SIG-M5 (cell line): ENCODE results near the gene ELMO1.

ENCODE experiments used
- DNase-seq: peaks from one replicate; lab custom pipeline; 2025; lab: John Stamatoyannopoulos, UW

Gene ELMO1

DNA sequence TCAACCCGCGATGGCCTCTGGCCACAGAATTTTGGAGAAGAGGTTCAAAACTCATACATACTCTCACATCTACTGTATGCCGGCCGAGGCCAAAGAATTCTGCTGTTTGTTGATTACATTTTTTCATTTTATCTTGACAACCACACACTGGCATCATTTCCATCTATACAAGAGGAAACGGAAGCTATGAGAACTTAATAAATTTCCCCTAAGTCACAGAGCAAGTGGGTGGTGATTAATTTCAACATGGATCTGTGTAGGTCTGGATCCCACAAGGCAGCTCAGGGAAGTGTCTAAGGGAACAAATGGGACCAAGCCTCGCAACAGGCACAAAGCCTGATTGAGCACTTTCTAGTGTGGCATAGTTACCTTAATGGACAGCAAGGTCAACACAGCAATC lies 18.0 kb downstream of the ELMO1 start:
- no peak for DNase-seq

DNA sequence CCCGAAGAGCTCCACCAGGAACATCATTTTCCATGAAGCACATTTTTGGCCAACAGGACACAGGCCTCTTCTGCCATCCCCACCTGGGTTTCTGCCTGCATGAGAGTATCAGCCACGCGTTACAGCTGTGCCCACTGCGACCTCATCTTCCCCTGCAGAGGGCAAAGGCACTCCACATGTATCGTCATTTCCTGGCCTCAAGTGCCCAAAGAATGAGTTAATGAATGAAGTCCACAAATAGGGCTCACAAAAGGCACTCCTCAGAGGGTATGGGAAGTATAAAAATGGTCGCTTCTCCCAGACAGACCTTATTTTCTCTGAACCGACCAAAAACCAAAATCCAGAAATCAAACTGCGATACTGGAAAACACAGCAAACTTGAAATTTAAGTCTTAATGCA lies 18.5 kb downstream of the ELMO1 start:
- no peak for DNase-seq

DNA sequence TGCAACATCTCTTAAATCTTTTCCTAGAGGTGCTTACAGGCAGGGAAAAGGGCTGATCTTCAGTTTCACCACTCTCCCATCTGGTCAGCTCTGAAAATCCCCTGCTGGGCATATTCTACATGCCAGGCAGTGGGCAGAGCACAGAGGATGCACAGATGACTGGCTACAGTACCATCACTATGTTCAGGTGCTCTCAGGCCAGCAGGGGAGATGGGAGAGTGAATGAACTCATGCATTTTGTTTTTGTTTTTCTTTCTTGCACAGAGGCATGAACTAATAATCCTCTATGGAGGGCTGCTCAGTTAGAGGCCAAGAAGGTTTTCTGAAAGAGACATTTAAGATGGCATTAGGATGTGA lies 19.3 kb downstream of the ELMO1 start:
- no peak for DNase-seq

DNA sequence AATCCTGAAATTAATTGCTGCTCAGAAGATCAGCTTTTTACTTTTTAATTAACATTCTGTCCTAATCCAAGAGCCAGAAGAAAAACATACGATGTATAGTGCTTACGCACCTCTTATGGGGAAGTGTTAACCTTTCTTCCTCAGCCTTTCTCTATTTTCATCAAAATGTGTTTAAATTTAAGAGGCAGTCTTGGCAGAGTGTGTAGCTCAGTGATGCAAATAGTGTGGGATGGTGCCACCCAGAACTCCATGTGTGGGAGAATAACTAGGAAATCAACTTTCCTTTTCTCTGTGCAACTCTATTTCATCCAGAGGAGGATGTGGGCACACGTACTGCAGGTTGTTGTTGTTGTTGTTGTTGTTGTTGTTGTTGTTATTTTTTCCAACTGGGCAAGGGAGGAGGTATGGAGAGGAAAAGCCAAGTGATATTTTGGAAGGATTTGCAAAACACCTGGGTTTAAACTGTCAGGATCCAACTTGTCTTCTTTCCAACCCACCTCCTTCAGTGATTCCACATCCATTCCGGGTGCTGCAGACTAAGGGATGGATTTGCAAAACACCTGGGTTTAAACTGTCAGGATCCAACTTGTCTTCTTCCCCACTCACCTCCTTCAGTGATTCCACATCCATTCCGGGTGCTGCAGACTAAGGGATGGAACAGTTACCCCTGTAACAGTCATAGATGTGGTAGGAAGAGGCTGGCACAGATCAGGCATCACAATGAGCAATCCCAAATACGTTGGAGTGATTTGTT lies 19.8 kb downstream of the ELMO1 start:
- DNase-seq = no peak

DNA sequence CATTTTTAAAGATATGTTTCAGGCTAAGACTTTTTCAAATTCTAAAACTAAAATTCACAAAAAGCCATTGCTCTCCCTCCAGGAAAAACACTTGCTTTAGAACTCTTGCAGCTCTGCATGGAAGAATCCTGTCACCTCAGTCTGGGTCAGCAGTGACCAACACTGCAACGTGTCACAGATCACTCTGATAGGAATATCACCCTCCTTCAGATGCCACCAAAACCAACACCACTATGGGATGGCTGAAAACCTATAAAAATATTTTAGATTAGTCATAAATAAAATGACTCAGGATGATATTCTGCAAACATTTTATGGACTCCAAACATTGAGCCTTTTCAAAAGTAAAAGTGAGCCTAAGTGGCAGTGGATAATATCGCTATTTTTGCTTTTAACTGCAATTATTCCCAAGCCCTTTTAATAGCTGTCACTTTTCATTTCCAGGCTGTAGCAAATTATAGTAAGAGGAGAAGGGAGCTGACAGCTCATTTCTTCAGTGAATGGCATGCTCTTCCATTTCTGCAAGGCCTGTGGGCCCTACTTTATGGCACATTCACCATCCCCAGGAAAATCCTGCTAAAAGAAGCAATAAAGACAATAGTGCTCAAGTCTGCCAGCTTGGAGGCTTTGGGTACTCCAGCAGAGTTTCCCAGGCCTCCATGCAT lies 21.3 kb downstream of the ELMO1 start:
- DNase-seq = no peak

DNA sequence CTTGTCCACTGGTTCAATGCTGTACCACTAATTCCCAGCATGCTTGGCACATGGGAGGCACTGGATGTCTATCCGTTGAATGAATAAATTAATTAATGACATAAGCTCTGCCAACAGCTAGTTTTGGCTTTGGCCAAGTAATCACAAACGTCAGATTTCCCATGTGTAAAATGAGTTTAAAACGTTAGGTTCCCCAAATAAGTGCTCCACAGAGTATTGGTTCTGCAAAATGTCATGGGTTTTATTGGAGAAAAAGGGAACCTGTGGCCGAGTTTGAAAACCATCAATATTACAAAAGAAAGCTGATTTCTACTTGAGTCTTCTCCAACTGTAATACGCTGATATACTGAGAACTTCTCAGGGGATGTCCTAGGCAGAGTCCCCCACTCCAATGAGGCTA lies 23.2 kb downstream of the ELMO1 start:
- peak; percentile 62 for DNase-seq

DNA sequence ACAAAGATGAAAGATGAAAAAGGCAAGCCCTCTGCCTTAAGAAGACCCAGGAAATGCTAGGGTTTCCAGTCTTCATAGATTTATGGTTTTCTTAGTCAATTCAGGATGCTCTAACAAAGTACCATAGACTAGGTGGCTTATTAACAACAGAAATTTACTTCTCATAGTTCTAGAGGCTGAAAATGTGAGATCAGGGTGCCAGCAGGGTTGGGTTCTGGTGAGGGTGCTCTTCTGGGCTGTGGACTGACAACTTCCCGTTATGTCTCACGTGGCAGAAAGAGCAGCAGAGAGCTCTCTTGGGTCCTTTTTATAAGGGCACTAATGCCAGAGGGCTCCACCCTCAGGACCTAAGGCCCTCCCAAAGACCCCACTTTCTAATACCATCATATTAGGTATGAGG lies 23.7 kb downstream of the ELMO1 start:
- DNase-seq = no peak

DNA sequence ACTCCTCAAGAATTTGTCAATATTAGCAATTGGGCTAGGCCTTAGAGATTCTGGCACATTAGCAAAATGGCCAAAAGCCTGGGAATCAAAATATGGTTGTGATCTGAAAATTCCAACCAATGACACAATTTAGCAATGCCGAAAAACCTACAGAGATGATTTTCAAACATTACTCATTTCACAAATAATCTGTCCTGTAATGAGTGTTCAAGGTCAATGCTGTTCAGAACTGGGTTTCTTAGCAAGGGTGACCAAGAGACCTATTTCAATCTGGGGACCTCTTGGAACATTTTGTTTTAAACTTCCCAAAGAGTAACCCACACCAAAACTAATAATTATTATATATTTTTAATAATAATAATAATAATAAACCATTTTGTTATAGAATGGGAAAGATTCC lies 24.1 kb downstream of the ELMO1 start:
- DNase-seq = no peak

DNA sequence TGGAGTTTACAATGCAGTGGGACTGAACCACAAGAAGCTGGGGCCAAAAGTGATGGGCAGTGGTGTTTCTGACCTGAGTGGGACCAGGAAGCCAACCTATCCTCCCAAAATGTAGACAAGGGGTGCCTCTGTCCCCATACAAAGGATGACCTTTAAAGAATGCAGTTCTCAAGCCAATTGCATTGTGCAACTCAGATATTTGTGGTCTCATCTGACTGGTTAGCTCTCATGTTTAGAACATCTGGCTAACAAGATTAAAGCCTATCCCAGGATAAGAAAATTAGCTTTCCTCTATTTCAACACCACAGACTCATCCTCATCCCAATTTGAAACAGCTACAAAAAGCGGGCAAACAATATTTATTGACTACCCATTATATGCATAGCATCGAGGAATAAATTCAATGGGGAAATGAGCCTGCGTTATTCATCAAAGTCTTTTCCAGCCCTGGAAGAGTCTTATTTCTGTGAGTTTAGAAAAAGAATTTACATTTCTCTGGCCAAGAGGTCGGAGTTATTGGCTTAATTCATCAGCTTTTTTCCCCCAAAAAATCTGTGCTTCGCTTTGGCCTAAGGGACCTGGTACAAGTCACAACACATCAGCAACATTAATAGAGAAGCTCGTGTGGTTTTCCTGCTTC lies 26.7 kb downstream of the ELMO1 start:
- DNase-seq = no peak

DNA sequence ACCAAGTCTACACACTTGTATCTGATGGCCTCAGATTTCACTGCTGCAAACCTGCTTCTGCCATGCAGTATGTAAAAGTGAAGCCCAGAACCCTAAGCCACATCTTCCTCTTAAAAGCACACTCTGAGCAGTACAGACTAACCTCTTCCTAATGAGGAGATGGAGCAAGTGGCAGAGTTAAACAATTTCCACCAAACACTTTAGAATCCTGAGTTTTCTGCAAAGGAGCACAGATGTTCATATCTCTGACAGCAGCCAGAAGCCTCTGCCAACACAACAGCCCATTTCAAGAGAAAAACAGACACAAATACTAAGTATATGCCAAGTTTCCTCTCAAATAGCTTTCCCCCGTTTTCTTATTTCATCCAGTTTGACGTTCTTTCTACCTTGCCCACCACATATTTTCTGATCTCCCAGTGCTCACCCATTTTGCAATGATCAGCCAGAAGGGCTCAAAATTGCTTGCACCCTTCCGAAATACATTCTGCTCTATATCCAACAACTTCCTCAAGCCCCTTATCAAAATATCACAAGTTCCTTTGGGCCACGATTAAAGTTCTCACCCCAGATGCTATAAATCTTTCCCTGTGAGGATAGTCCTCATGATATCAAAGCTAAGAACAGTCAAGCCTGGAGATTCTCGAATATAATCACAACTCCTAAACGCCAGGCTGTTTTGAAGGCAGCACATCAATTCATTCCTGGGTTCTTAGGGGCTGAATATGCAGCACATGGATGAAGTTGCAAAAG lies 27.5 kb downstream of the ELMO1 start:
- no peak for DNase-seq

DNA sequence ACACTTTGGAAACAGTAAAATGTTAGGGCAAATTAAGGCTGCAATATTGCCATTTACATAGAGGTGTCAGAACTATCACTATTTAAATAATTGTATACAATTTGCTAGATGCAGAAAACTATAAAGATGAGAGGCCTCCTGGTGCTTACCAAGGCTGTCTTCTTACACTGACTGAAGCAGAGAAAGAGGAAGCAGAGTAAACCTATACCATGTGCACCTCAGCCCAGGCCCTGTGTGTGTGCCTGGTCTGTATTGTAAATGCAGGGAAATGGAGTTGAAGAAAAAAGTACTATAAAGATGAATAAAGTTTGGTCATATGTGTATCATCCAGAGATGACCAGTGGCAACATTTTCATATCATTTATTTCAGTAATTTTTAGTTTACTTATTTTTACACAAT lies 29.2 kb downstream of the ELMO1 start:
- DNase-seq = no peak

DNA sequence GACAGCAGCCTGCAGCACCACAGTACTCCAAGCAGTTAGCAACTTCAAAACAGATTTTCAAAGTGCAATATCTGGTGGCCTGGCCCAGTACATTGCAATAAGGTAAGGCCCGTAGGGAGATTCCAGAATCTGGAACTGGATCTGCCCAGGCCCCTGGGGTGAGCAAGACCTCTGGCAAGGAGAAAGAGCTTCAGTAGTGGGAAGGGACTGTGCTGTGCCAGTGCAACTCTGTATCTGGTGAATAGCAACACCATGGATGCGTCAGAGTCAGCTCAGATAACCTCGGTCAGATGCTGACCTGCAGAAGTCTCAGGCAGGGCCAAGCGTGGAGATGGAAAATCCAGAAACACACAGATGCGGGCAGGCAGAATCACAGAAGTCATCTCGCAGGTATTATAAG lies 30.3 kb downstream of the ELMO1 start:
- no peak for DNase-seq

DNA sequence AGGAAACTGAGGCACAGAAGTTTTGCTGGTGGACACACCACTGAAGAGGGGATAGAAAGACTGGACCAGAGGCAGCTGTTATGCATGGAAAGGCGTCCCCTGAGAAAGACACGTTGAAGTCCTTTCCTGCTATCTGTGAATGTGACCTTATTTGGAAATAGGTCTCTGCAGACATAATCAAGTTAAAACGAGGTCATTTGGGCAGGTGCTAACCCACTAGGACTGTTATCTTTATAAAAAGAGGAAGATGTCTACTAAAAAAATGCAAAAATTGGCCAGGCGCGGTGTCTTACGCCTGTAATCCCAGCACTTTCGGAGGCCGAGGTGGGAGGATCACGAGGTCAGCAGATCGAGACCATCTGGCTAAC lies 31.6 kb downstream of the ELMO1 start:
- no peak for DNase-seq

DNA sequence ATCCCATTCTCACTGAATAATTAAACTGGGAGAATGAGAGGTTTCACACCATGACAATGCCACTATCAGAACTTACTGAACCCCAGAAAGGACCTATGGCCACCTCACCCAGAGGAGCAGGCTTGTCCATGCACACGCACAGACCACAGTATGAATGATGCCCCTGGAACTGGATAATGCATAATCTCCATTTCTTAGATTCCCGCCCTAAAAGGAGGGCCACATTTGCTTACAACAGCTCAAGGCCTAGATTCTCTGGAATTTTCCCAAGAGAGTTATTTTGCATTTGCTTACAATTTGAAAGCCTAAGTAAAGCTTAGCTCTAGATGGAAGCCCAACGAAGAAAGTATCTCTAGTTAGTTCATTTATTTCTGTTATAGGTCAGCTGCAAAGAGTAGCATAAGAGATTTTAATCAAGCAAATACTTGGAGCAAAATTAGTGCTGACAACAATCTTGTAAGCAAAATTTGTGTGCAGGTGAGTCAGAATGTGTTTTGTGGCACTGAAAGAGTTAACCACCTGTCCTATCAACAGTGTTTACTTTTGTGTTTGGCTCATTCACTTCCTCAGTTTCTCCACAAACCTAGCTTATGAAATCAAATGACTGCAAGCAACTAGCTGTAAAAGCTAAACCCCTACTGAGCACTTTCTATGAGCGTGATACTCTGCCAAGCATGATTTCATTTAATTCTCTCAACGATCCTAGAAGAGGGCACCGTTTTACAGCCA lies 32.1 kb downstream of the ELMO1 start:
- DNase-seq = no peak

DNA sequence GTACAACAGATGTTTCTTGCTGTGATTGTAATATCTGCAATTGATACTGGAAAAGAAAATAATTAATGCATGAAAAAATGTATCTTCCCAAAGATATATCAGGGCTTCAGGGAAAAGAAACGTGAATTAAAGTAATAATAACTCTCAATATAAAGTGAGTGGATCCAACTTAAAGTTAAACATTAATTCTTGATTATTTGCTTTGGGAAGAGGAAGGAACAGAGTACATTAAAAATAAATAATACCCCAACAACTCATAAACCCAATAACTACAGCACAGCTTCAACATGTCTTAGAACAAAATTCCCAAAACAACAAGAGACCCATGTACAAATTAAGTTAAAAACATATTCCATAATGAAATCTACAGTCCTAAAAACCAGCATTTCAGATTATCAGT lies 33.0 kb downstream of the ELMO1 start:
- DNase-seq = no peak

DNA sequence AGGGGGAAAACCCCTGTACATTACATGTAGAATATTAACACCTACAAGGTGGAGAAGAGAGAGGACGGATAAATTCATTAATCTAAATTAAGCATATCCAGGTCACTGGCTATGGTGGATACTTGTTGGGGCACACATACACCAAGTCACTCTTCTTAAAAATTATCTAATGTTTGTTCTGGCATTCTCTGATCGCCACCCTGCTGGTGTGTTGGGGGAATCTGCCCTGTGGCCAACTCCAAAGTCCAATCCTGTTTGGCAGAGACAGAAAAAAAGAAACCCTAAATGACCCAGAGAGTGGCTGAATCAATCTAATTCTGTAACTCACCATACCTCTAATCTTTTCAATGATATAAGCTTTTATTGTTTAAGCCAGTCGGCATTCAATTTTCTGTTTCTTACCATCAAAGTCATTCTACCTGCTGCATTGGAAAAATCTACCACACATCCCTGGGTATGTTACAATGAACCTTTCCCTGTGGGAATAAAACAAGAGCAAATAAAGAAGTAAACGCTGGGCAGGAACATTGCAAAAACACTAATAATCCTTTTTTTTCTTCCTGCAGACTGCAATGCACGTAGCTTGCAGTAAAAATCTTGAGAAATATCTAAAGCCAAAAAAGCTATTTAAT lies 34.2 kb downstream of the ELMO1 start:
- no peak for DNase-seq

DNA sequence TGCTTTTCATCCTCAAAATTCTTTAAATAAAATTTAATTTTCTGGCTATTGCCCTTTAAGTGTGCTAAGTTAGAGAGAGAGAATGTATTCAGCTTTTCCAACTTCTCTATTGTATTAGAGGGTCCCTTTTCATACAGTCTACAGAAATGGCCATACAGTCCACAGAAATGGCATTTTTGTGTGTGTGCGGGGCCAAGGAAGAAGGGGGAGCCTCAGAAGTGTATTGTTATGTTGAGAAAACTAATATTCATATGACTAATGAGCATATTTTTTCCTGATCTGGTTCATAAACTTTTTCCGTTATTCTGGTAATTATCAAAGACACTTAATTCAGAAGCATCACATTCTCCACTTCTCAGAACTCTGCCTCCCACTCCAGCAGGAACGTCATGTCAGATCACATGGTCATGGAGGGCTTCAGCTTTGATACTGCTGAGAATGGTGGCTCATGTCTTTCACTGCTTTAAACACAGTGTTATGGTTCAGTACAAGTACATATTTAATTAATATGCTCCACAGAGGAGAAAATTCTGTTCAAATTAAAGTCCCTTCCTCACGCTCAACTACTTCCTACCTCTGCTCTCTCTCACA lies 37.1 kb downstream of the ELMO1 start:
- no peak for DNase-seq

DNA sequence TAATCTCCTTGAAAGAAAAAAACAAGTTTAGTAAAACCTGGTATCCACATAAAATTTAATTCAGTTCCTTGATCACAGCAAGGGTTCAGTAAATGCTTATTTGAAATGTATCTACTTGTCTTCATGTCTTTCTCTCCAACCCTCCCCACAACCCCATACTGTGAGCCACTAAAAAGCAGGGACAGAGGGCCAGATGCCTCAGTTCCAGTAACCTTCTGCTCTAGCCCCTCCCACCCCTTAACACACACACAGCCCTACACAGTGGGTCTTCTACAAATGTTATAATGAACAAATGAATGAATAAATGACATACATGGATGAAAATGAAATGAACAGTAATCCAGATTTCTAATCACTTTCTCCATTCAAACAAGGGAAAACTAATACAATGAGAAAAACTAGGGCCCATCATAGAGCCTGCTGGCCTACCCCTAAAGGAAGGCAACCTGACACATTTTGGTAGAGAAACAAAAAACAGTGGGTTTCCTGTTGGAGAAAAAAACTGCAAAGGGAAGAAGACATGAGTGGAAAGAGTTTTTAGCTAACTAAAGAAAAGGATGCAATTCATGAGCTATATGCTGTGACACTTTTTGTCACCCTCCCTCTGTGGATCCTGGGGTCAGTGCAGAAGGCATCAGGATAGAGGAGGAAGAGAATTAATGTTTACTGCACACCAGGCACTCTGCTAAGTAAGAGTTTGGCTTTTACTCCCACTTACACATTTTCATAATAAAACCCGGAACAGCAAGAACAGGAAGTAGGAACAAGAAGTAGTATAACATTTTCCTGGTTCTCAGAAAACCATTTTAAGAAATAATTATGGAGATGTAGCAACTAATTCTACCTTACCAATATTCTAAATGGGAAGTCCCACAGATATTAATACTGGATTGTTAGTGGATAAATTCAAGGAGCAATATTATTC lies 38.1 kb downstream of the ELMO1 start:
- no peak for DNase-seq

DNA sequence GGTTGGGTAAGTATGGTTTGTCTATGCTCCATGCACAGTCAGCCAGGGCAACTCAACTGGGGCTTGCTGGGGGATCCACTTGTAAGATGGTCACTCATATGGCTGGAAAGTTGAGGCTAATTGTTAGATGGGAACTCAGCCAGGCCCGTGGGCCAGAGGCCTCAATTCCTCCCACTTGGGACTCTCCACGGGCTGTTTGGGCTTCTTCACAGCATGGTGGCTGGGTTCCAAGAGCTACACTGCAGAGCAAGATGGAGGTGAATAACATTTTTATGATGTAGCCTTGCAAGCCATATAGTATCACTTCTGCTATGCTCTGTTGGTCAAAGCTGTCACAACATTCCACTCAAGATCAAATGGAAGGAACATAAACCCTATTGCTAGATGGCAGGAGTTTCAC lies 39.2 kb downstream of the ELMO1 start:
- DNase-seq = no peak
